ENCODE data around the gene COMMD1.

The COMMD1 gene

GRCh38 chr2:61882850-61883249 is 22.6 kb upstream of the COMMD1 start:
- no peak for DNase-seq (ENCODE audit: low read depth)
- no peak for TF ChIP-seq CTCF (conservative IDR thresholded peaks at IDR 0.05; ENCODE audit: low read depth, low read length)
- no peak overlapping the region for H3K4me3 ChIP-seq (ENCODE audit: low read depth, low read length)

- TF ChIP-seq CTCF (conservative IDR thresholded peaks at IDR 0.05; ENCODE audit: low read depth, low read length): no peak
- no peak overlapping the region for H3K4me3 ChIP-seq (ENCODE audit: low read depth, low read length)
- DNase-seq (ENCODE audit: low read depth): no peak
These were observed 19.4 kb upstream of the COMMD1 start for GRCh38 chr2:61885896-61886603.

- TF ChIP-seq CTCF (conservative IDR thresholded peaks at IDR 0.05; ENCODE audit: low read depth, low read length): peak; percentile 2
- DNase-seq (ENCODE audit: low read depth): peak; percentile 61
- H3K4me3 ChIP-seq (ENCODE audit: low read depth, low read length): peak overlapping the region; percentile 95
These were observed 17.7 kb upstream of the COMMD1 start for GRCh38 chr2:61887717-61888266.

GRCh38 chr2:61888267-61889055 is 17.0 kb upstream of the COMMD1 start, which contains the start of gene CCT4:
Gene CCT4, minus strand, starts transcription at chr2:61888656. Its CDS starts 149 bp downstream, at chr2:61888507.
- H3K4me3 ChIP-seq (ENCODE audit: low read depth, low read length): peak within 1 kb of the TSS; percentile 95
- peak; percentile 86 for DNase-seq (ENCODE audit: low read depth)
- TF ChIP-seq CTCF (conservative IDR thresholded peaks at IDR 0.05; ENCODE audit: low read depth, low read length): no peak

- no peak overlapping the region for H3K4me3 ChIP-seq (ENCODE audit: low read depth, low read length)
- TF ChIP-seq CTCF (conservative IDR thresholded peaks at IDR 0.05; ENCODE audit: low read depth, low read length): peak; percentile 67
- peak; percentile 59 for DNase-seq (ENCODE audit: low read depth)
These were observed 6.7 kb upstream of the COMMD1 start for GRCh38 chr2:61898810-61899209.

GRCh38 chr2:61900281-61900680 is 5.2 kb upstream of the COMMD1 start:
- DNase-seq (ENCODE audit: low read depth): peak; percentile 8
- TF ChIP-seq CTCF (conservative IDR thresholded peaks at IDR 0.05; ENCODE audit: low read depth, low read length): no peak
- H3K4me3 ChIP-seq (ENCODE audit: low read depth, low read length): no peak overlapping the region
